GM15510 (cell line): ENCODE measurements around the gene CDA.

Source experiments
- POLR2A ChIP-seq: IDR thresholded peaks from 3 replicates; pipeline ENCODE4 v1.6.1; 2011; ENCODE audit warnings: borderline replicate concordance; ENCODE audit not compliant: insufficient read length; ENCODE audit errors: extremely low read depth

CDA gene

GRCh38 chr1:20602851-20603450, 14.1 kb downstream of the CDA start:
- TF ChIP-seq POLR2A = no peak

- TF ChIP-seq POLR2A = no peak
Observed at GRCh38 chr1:20603504-20604464, 14.9 kb downstream of the CDA start.

GRCh38 chr1:20604678-20605077, 15.8 kb downstream of the CDA start:
- TF ChIP-seq POLR2A = no peak

- TF ChIP-seq POLR2A = no peak
Observed at GRCh38 chr1:20609541-20609940, 20.6 kb downstream of the CDA start.

- TF ChIP-seq POLR2A = no peak
Observed at GRCh38 chr1:20610970-20611369, 22.1 kb downstream of the CDA start.

GRCh38 chr1:20611652-20612051, 22.8 kb downstream of the CDA start:
- TF ChIP-seq POLR2A = no peak

GRCh38 chr1:20612221-20612746, 23.4 kb downstream of the CDA start:
- no peak for TF ChIP-seq POLR2A

- TF ChIP-seq POLR2A = no peak
Observed at GRCh38 chr1:20614131-20614579, 25.3 kb downstream of the CDA start.

GRCh38 chr1:20615946-20616846, 27.3 kb downstream of the CDA start:
- no peak for TF ChIP-seq POLR2A

GRCh38 chr1:20616847-20617487, 28.1 kb downstream of the CDA start:
- no peak for TF ChIP-seq POLR2A

GRCh38 chr1:20618550-20618949, 29.7 kb downstream of the CDA start:
- TF ChIP-seq POLR2A = no peak

- TF ChIP-seq POLR2A = no peak
Observed at GRCh38 chr1:20619999-20620398, 31.1 kb downstream of the CDA start.

- no peak for TF ChIP-seq POLR2A
Observed at GRCh38 chr1:20621012-20621411, 32.1 kb downstream of the CDA start.

GRCh38 chr1:20624709-20625108, 35.8 kb downstream of the CDA start:
- TF ChIP-seq POLR2A = no peak

- TF ChIP-seq POLR2A = no peak
Observed at GRCh38 chr1:20625176-20626097, 36.5 kb downstream of the CDA start.
